Measurements from ENCODE around the gene SRP14.
"Not testable (repeated sequence)": the region's sequence is repeated elsewhere in the genome, so short reads cannot be mapped to it uniquely, and the experiment has no call there.

The SRP14 gene

GRCh38 chr15:39998511-39999077 is 40.4 kb downstream of the SRP14 start:
- no peak for TF ChIP-seq CTCF (IDR thresholded peaks at IDR 0.05; ENCODE audit: extremely low read depth, missing control alignments)
- DNase-seq (ENCODE audit: low spot score) = no peak

GRCh38 chr15:39997639-39998038 is 41.3 kb downstream of the SRP14 start:
- TF ChIP-seq CTCF (IDR thresholded peaks at IDR 0.05; ENCODE audit: extremely low read depth, missing control alignments) = no peak
- no peak for DNase-seq (ENCODE audit: low spot score)

GRCh38 chr15:39997031-39997430 is 42.0 kb downstream of the SRP14 start:
- no peak for DNase-seq (ENCODE audit: low spot score)
- TF ChIP-seq CTCF (IDR thresholded peaks at IDR 0.05; ENCODE audit: extremely low read depth, missing control alignments) = no peak

GRCh38 chr15:39996228-39996627 is 42.8 kb downstream of the SRP14 start:
- DNase-seq (ENCODE audit: low spot score) = not testable (repeated sequence)

GRCh38 chr15:39992953-39993352 is 46.0 kb downstream of the SRP14 start:
- not testable (repeated sequence) for DNase-seq (ENCODE audit: low spot score)

- no peak for DNase-seq (ENCODE audit: low spot score)
- no peak for TF ChIP-seq CTCF (IDR thresholded peaks at IDR 0.05; ENCODE audit: extremely low read depth, missing control alignments)
These were observed 48.3 kb downstream of the SRP14 start for GRCh38 chr15:39990706-39991105.

- DNase-seq (ENCODE audit: low spot score) = no peak
- TF ChIP-seq CTCF (IDR thresholded peaks at IDR 0.05; ENCODE audit: extremely low read depth, missing control alignments) = no peak
These were observed 51.2 kb downstream of the SRP14 start for GRCh38 chr15:39987821-39988220.

Data from GM20000 (cell line).